Neutrophil (primary cell): Measurements from ENCODE around the gene KLF16.

Experiments used
- H3K27ac ChIP-seq: fragments of 200-600 bp; sonication (generic); 2 replicates; pipeline ENCODE4 v1.5.1; 2016; ENCODE audit warnings: mild to moderate bottlenecking, moderate library complexity
- H3K27me3 ChIP-seq: fragments of 200-600 bp; sonication (generic); 2 replicates; pipeline ENCODE4 v1.6.0; 2016; ENCODE audit warnings: mild to moderate bottlenecking
- H3K36me3 ChIP-seq: fragments of 200-600 bp; sonication (generic); 2 replicates; pipeline ENCODE4 v1.5.1; 2017
- H3K4me1 ChIP-seq, 2 experiments: fragments of 200-600 bp in 1 of 2; sonication (generic) in 1 of 2; 1 replicate in 1 of 2; 2 replicates in 1 of 2; pipeline versions ENCODE4 v1.5.1 to v1.6.1; 2013 to 2016; ENCODE audit warnings: low read depth in 1 of 2, low read length in 1 of 2, mild to moderate bottlenecking in 1 of 2, moderate library complexity in 1 of 2; ENCODE audit not compliant: control insufficient read depth in 1 of 2, insufficient read depth in 1 of 2
- H3K4me3 ChIP-seq, 2 experiments: fragments of 200-600 bp in 1 of 2; sonication (generic) in 1 of 2; 1 replicate in 1 of 2; 2 replicates in 1 of 2; pipeline ENCODE4 v1.5.1; 2013 to 2016; ENCODE audit warnings: low read depth in 1 of 2, low read length in 1 of 2, mild to moderate bottlenecking in 1 of 2, moderate library complexity in 1 of 2
- H3K9me3 ChIP-seq: fragments of 200-600 bp; sonication (generic); 2 replicates; pipeline ENCODE4 v1.5.1; 2016
- TF ChIP-seq, protein P1 (sequence below): fragments of 200-600 bp; sonication (generic); IDR thresholded peaks from 2 replicates; pipeline ENCODE4 v1.5.1; 2016; ENCODE audit warnings: antibody characterized with exemption

KLF16 gene

DNA sequence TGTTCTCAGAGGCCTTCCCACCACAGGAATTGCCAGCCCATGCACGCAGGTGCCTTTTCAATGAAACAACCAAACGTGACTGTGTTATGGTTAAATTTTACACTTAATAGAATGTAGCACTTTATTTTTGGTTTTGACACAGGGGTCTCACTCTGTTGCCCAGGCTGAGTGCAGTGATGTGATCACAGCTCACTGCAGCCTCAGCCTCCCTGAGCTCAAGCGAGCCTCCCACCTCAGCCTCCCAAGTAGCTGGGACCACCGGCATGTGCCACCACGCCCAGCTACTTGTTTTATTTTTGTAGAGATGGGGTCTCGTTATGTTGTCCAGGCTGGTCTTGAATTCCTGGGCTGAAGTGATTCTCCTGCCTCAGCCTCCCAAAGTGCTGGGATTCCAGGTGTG is 58.5 kb downstream of the KLF16 start:
- Histone ChIP-seq H3K4me3 (no peak overlapping the region), H3K9me3 (no peaks in the 10 kb centered on the region), H3K27me3 (no peaks in the 10 kb centered on the region), H3K36me3 (peaks cover 57% of the 10 kb centered on the region), H3K27ac (no peak overlapping the region), H3K4me1 (no peaks in the 10 kb centered on the region)
- TF ChIP-seq, protein P1, sequence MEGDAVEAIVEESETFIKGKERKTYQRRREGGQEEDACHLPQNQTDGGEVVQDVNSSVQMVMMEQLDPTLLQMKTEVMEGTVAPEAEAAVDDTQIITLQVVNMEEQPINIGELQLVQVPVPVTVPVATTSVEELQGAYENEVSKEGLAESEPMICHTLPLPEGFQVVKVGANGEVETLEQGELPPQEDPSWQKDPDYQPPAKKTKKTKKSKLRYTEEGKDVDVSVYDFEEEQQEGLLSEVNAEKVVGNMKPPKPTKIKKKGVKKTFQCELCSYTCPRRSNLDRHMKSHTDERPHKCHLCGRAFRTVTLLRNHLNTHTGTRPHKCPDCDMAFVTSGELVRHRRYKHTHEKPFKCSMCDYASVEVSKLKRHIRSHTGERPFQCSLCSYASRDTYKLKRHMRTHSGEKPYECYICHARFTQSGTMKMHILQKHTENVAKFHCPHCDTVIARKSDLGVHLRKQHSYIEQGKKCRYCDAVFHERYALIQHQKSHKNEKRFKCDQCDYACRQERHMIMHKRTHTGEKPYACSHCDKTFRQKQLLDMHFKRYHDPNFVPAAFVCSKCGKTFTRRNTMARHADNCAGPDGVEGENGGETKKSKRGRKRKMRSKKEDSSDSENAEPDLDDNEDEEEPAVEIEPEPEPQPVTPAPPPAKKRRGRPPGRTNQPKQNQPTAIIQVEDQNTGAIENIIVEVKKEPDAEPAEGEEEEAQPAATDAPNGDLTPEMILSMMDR, result no peak
